Measurements from ENCODE around the gene SMARCC1. TPM values are rescaled to one million over a fixed set of nuclear protein-coding genes. Genes with fewer than 3 reads are reported as not detected.

Gene SMARCC1
- total RNA-seq, 1 experiment from 2014 or later, result 168 TPM

- Histone ChIP-seq H3K36me3 (ENCODE audit: control insufficient read depth in 1 of 2, insufficient read depth in 2 of 2, low read length in 2 of 2) (peaks cover 33 to 37% of the 10 kb centered on the region in 2 experiments), H4K20me1 (ENCODE audit: insufficient read depth) (no peaks in the 10 kb centered on the region), H3K9ac (ENCODE audit: low read length) (no peak overlapping the region), H3K4me1 (ENCODE audit: control insufficient read depth in 1 of 2, insufficient read depth in 2 of 2, low read length in 2 of 2) (no peaks in the 10 kb centered on the region), H3K27ac (ENCODE audit: low read depth, low read length) (no peak overlapping the region), H3K4me3 (replicated peaks in 1 of 2; ENCODE audit: low read depth in 1 of 2, low read length in 2 of 2) (no peak overlapping the region), H3K9me2 (ENCODE audit: insufficient read depth) (no peaks in the 10 kb centered on the region), H3K4me2 (ENCODE audit: low read length) (no peak overlapping the region), H3K9me3 (ENCODE audit: control insufficient read depth in 1 of 2, insufficient read depth in 1 of 2, low read depth in 1 of 2, low read length in 2 of 2) (no peaks in the 10 kb centered on the region), H3K27me3 (ENCODE audit: insufficient read depth, low read length) (no peaks in the 10 kb centered on the region), H3K79me2 (ENCODE audit: insufficient read depth, low read length) (peaks cover 20% of the 10 kb centered on the region; the same call in 1 of the 2 replicates), H2AFZ (ENCODE audit: low read depth, low read length, poor library complexity, severe bottlenecking) (no peak overlapping the region)
- ATAC-seq (no peak), DNase-seq (ENCODE audit: low read depth, low spot score) (no peak)
- no TSS peak for BruUV-seq (replicated peaks)
- CTCF ChIA-PET, result no interaction called here
- POLR2A ChIA-PET, result no interaction called here
- TF ChIP-seq POLR2AphosphoS5 (IDR thresholded peaks at IDR 0.05; ENCODE audit: low read depth, low read length) (no peak), ELF1 (IDR thresholded peaks at IDR 0.05; ENCODE audit: borderline replicate concordance, low read depth) (no peak), JUND (IDR thresholded peaks at IDR 0.05) (no peak), MAX (IDR thresholded peaks at IDR 0.05) (no peak)
- intact Hi-C loops (cut with micrococcal nuclease), result no loop called here
- RAD21 ChIA-PET (ENCODE audit: low non-redundant PET in 1 of 2, low total read pairs in 2 of 2, uncharacterized antibody in 2 of 2, unreplicated experiment in 2 of 2), result no interaction called here
These were observed 96.7 kb downstream of the SMARCC1 start for GRCh38 chr3:47685037-47685436.

GRCh38 chr3:47681016-47681415 is 100.7 kb downstream of the SMARCC1 start:
- no peak overlapping the region for H3K9ac ChIP-seq (ENCODE audit: low read length)
- H3K4me1 ChIP-seq (ENCODE audit: control insufficient read depth in 1 of 2, insufficient read depth in 2 of 2, low read length in 2 of 2), result no peaks in the 10 kb centered on the region
- no peaks in the 10 kb centered on the region for H3K27me3 ChIP-seq (ENCODE audit: insufficient read depth, low read length)
- POLR2A ChIA-PET, result no interaction called here
- DNase-seq (ENCODE audit: low read depth, low spot score) (no peak), ATAC-seq (no peak)
- H3K9me3 ChIP-seq (ENCODE audit: control insufficient read depth in 1 of 2, insufficient read depth in 1 of 2, low read depth in 1 of 2, low read length in 2 of 2), result no peaks in the 10 kb centered on the region
- no peak overlapping the region for H3K4me2 ChIP-seq (ENCODE audit: low read length)
- CTCF ChIA-PET, result no interaction called here
- H4K20me1 ChIP-seq (ENCODE audit: insufficient read depth), result no peaks in the 10 kb centered on the region
- H3K4me3 ChIP-seq (replicated peaks in 1 of 2; ENCODE audit: low read depth in 1 of 2, low read length in 2 of 2), result no peak overlapping the region
- peaks cover 34% of the 10 kb centered on the region for H3K79me2 ChIP-seq (ENCODE audit: insufficient read depth, low read length)
- RAD21 ChIA-PET (ENCODE audit: low non-redundant PET in 1 of 2, low total read pairs in 2 of 2, uncharacterized antibody in 2 of 2, unreplicated experiment in 2 of 2), result no interaction called here
- no peaks in the 10 kb centered on the region for H3K9me2 ChIP-seq (ENCODE audit: insufficient read depth)
- peaks cover 32 to 40% of the 10 kb centered on the region in 2 experiments for H3K36me3 ChIP-seq (ENCODE audit: control insufficient read depth in 1 of 2, insufficient read depth in 2 of 2, low read length in 2 of 2)
- TF ChIP-seq ZBTB33 (IDR thresholded peaks at IDR 0.05; ENCODE audit: extremely low read depth, insufficient replicate concordance, low read length), result no peak
- TF ChIP-seq ELF1 (IDR thresholded peaks at IDR 0.05; ENCODE audit: borderline replicate concordance, low read depth), result no peak
- TF ChIP-seq JUND (IDR thresholded peaks at IDR 0.05), result no peak
- no peak for TF ChIP-seq RAD21 (IDR thresholded peaks at IDR 0.05; ENCODE audit: low read depth)
- no peak for TF ChIP-seq EGR1 (IDR thresholded peaks at IDR 0.05; ENCODE audit: low read depth)
- no peak for TF ChIP-seq CTCF (IDR thresholded peaks at IDR 0.05 in 2 of 3, conservative IDR thresholded peaks at IDR 0.05 in 1 of 3; ENCODE audit: borderline replicate concordance in 1 of 3, insufficient read depth in 1 of 3, low read depth in 2 of 3, low read length in 2 of 3)
- TF ChIP-seq TCF7L2 (IDR thresholded peaks at IDR 0.05; ENCODE audit: borderline replicate concordance, extremely low read depth, insufficient read depth, insufficient read length), result no peak
- TF ChIP-seq FOSL1 (IDR thresholded peaks at IDR 0.05; ENCODE audit: low read depth), result no peak
- BruUV-seq (replicated peaks), result no TSS peak
- no peak overlapping the region for H3K27ac ChIP-seq (ENCODE audit: low read depth, low read length)
- intact Hi-C loops (cut with micrococcal nuclease), result no loop called here
- no peak overlapping the region for H2AFZ ChIP-seq (ENCODE audit: low read depth, low read length, poor library complexity, severe bottlenecking)
